Esophagus muscularis mucosa (tissue), 4 donors: Measurements from ENCODE around the gene SLC22A4. TPM values are rescaled to one million over a fixed set of nuclear protein-coding genes. Genes with fewer than 3 reads are reported as not detected.

Experiments
- DNase-seq: peaks from one replicate; pipeline ENCODE4 v3.0.0-alpha.2; 2017; ENCODE audit errors: extremely low spot score
- H3K27ac ChIP-seq, 4 donors: fragments of 200-600 bp; sonication (generic); replicated peaks in 1 of 4; 1 replicate in 3 of 4; 2 replicates in 1 of 4; pipeline ENCODE4 v1.5.1; 2016 to 2019; ENCODE audit warnings: mild to moderate bottlenecking in 1 of 4
- H3K27me3 ChIP-seq, 4 donors: fragments of 200-600 bp; sonication (generic); one replicate each; pipeline versions ENCODE4 v1.5.1 to v1.6.0; 2016 to 2019
- H3K36me3 ChIP-seq, 4 donors: fragments of 200-600 bp; sonication (generic); one replicate each; pipeline ENCODE4 v1.5.1; 2016 to 2019
- H3K4me1 ChIP-seq, 4 donors: fragments of 200-600 bp; sonication (generic); one replicate each; pipeline ENCODE4 v1.5.1; 2016 to 2019
- H3K4me3 ChIP-seq, 4 donors: fragments of 200-600 bp; sonication (generic); 1 replicate in 2 of 4; 2 replicates in 2 of 4; pipeline ENCODE4 v1.5.1; 2016 to 2019; ENCODE audit warnings: mild to moderate bottlenecking in 4 of 4, moderate library complexity in 1 of 4
- H3K9me3 ChIP-seq, 4 donors: fragments of 200-600 bp; sonication (generic); 1 replicate in 3 of 4; 2 replicates in 1 of 4; pipeline ENCODE4 v1.5.1; 2016 to 2019
- CTCF ChIP-seq, 3 experiments: fragments of 200-600 bp in 2 of 3; fragments of 450-650 bp in 1 of 3; sonication (generic) in 2 of 3; IDR thresholded peaks; one replicate each; pipeline ENCODE4 v1.5.1; 2017 to 2019; ENCODE audit warnings: antibody characterized with exemption in 3 of 3, mild to moderate bottlenecking in 2 of 3, moderate library complexity in 1 of 3
- EP300 ChIP-seq: sonication (generic); formaldehyde crosslinking; IDR thresholded peaks from one replicate; pipeline ENCODE4 v1.6.1; 2017; ENCODE audit warnings: antibody characterized with exemption
- POLR2A ChIP-seq: fragments of 450-650 bp; IDR thresholded peaks from one replicate; pipeline ENCODE4 v1.6.1; 2017; ENCODE audit warnings: antibody characterized with exemption, moderate library complexity, mild to moderate bottlenecking, low read depth
- POLR2AphosphoS5 ChIP-seq, 2 donors: sonication (generic); formaldehyde crosslinking; IDR thresholded peaks; one replicate each; pipeline ENCODE4 v1.6.1; 2017; ENCODE audit warnings: antibody characterized with exemption in 2 of 2
- WGBS: methylation state at CpG from one replicate; pipeline ENCODE4 v1.1.5; 2018; 5-methylcytosine and 5-hydroxymethylcytosine counted together
- intact Hi-C: fragments of 100-400 bp; cut with DNase I; formaldehyde crosslinking; loops from one replicate; pipeline ENCODE4 v1.15.1; 2023
- total RNA-seq, 4 donors: library from RNA; depleted of rRNA; stranded (reverse); fragments of >200 nt; gene quantifications; one replicate each; pipeline versions ENCODE4 v1.1.0 to v1.2.1, GENCODE V29; 2016

Gene SLC22A4
- total RNA-seq, 4 donors from 2014 or later, result 0.42 to 1.7 (median 1.0) TPM

- Histone ChIP-seq H3K36me3 (no peaks in the 10 kb centered on the region), H3K9me3 (no peaks in the 10 kb centered on the region), H3K27ac (peak overlapping the region in 3 of 4 donors; percentile 99 to 100 (median 99)), H3K27me3 (no peaks in the 10 kb centered on the region), H3K4me1 (peaks cover 43 to 67% (median 57%) of the 10 kb centered on the region in 4 donors), H3K4me3 (no peak overlapping the region)
- intact Hi-C loops, result no loop called here
- no peak for DNase-seq
- TF ChIP-seq EP300 (no peak), POLR2AphosphoS5 (IDR thresholded peaks at IDR 0.05) (no peak), CTCF (IDR thresholded peaks at IDR 0.05) (no peak), POLR2A (no peak)
- WGBS, result 100% methylated on average over 4 of the region's 4 CpGs
Observed at GRCh38 chr5:132256086-132256782, 38.0 kb upstream of the SLC22A4 start.

DNA sequence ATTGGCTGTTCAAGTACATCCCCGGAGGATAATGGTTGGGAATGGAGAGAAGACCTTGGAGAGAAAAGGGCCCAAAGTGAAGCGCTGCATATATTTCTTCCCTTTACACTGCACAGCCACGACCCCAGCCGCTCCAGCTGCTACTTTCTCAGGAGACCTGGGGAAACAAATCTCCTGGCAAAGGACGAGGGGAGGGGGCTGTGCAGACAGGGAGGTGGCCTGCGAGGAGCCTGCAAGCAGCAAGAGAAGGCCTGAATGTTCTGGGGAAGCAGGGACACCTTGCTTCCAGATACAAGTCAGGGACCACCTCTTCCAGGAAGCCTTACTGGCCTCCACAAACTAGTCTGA is 37.4 kb upstream of the SLC22A4 start:
- DNase-seq, result no peak
- H3K27me3 ChIP-seq, result no peaks in the 10 kb centered on the region
- intact Hi-C loops, result no loop called here
- 84% methylated on average over 6 of the region's 6 CpGs for WGBS
- TF ChIP-seq POLR2A (no peak), CTCF (IDR thresholded peaks at IDR 0.05) (no peak)
- H3K4me1 ChIP-seq, result peaks cover 48 to 72% (median 62%) of the 10 kb centered on the region in 4 donors
- peak overlapping the region; percentile 78 to 93 (median 87) for H3K4me3 ChIP-seq
- no peaks in the 10 kb centered on the region for H3K36me3 ChIP-seq
- H3K9me3 ChIP-seq, result no peaks in the 10 kb centered on the region
- H3K27ac ChIP-seq, result peak overlapping the region; percentile 99 to 100 (median 99)

DNA sequence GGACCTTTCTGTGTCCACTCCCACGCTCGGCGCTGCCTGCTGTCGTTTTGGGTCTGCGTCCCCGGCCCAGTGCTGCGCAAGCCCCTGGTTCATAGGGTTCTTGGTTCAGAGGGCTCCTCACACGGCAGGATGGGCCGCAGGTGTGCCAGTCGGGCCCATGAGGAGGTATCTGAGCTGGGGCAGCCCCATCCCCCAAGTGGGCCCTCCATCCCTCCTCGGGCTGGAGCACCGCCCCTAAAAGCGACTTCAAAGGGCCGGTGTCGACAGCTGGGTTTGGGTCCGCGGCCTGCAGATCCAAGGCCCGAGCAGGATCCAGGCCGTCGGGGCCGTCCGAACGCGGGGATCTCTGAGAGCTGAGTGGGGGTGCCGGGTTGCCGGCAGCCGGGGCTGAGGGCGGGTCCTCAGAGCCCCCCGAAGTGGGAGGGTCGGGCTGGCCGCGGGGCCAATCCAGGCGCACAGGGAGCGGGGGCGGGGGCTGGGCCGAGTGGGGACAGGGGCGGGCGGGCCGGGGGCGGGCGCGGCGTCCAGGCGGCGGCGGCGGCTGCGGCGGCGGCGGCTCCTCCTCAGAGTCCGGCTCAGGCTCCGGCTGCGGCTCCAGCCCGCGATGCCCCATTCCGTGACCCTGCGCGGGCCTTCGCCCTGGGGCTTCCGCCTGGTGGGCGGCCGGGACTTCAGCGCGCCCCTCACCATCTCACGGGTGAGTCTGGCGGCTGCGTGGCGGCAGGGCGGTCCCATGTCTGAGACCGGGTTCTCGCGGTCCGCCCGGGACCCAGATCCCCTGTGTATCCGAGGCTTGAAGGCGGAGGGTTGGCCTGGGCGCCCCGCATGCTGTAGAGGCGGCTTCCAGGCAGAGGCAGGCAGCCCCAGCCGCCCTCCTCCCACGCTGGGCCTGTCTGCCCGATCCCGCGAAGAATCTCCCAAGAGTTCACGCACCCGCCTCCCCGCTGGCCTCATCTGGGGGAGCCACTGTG is 36.8 kb upstream of the SLC22A4 start, which contains the start of gene PDLIM4:
PDLIM4 (plus strand) TSS at position 566 of the 971 bp plus-strand sequence; CDS start at position 605, 39 bp downstream.
- no peaks in the 10 kb centered on the region for H3K27me3 ChIP-seq
- H3K27ac ChIP-seq, result peak within 1 kb of the TSS; percentile 99 to 100 (median 99)
- DNase-seq, result no peak
- peaks cover 0 to 6% (median 2%) of the 10 kb centered on the region in 4 donors for H3K36me3 ChIP-seq
- 12% methylated on average over 10 of the region's 88 CpGs for WGBS
- intact Hi-C loops, result no loop called here
- peaks cover 53 to 79% (median 68%) of the 10 kb centered on the region in 4 donors for H3K4me1 ChIP-seq
- no peaks in the 10 kb centered on the region for H3K9me3 ChIP-seq
- TF ChIP-seq POLR2AphosphoS5 (IDR thresholded peaks at IDR 0.05) (peak; percentile 65 to 91), CTCF (IDR thresholded peaks at IDR 0.05) (no peak), POLR2A (peak; percentile 67)
- peak within 1 kb of the TSS; percentile 78 to 93 (median 87) for H3K4me3 ChIP-seq

DNA sequence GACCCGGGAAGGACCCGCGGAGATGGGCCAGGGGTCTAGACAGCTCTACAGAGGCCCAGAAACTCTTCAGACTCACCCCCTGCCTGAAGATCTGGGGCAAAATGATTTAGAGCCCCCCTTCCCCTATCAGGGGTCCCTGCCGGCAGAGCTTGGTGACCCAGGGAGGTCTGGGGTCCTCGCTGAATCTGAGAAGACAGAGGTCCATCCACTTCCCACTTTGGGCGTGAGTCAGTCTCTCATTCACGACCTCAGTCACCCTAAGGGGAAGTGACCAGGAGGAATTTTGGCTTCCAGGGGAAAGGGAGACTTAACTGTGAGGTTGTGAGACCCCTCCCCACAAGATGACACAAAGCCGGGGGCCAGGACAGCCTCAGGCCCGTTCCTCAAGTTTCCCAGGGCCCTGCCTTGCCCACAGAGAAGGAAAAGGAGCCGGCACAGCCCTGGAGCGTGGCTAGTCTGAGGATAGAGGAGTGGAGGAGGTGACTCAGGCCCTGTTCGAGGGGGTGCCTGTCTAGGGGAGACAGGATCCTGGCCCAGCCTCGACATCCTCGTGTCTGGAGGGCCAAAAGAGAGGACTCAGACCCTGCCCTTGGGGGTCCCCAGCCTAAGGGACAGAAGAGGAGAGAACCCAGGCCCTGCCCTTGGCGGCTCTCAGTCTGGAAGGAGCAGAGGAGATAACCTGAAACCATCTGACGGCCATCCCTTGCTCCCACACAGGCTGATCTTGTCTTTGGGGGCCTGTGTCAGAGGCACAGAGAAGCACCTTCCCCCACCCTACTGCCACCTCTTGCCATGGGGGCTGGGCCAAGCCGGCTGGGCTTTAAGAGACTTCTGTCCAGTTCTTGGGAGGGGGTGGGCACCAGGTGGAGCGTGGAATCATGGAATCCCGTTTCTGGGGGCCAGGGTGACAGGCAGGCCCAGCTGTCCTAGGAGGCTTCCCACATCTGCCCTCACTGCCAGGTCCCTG is 35.8 kb upstream of the SLC22A4 start:
- no peaks in the 10 kb centered on the region for H3K27me3 ChIP-seq
- WGBS, result 27% methylated on average over 15 of the region's 19 CpGs
- peaks cover 0 to 13% (median 6%) of the 10 kb centered on the region in 4 donors for H3K36me3 ChIP-seq
- H3K4me3 ChIP-seq, result peak overlapping the region; percentile 78 to 93 (median 87)
- intact Hi-C loops, result no loop called here
- DNase-seq, result no peak
- no peaks in the 10 kb centered on the region for H3K9me3 ChIP-seq
- H3K27ac ChIP-seq, result peak overlapping the region; percentile 99 to 100 (median 99)
- TF ChIP-seq CTCF (IDR thresholded peaks at IDR 0.05), result no peak
- TF ChIP-seq POLR2AphosphoS5 (IDR thresholded peaks at IDR 0.05), result peak in 1 of 2 donors; percentile 65
- no peak for TF ChIP-seq EP300
- H3K4me1 ChIP-seq, result peaks cover 56 to 89% (median 78%) of the 10 kb centered on the region in 4 donors
